Upper lobe of left lung (tissue), 6 donors: ENCODE results near the gene NR3C1. TPM values are rescaled to one million over a fixed set of nuclear protein-coding genes. Genes with fewer than 3 reads are reported as not detected.
A peak's percentile ranks its signal among the peaks of the same experiment; 100 is the strongest.

Experiments
- ATAC-seq, 2 donors: fragments of 200-7000 bp; cut with Tn5 transposase; one replicate each; pipeline ENCODE4 v1.9.1; 2022; ENCODE audit warnings: mild to moderate bottlenecking in 2 of 2, moderate library complexity in 2 of 2; ENCODE audit not compliant: low FRiP score in 2 of 2
- DNase-seq, 2 donors: peaks; one replicate each; pipeline ENCODE4 v3.0.0-alpha.2; 2019 to 2020
- H3K27ac ChIP-seq, 4 donors: fragments of 200-600 bp; sonication (generic); one replicate each; pipeline ENCODE4 v1.5.1; 2016 to 2019
- H3K27me3 ChIP-seq, 4 donors: fragments of 200-600 bp; sonication (generic); one replicate each; pipeline ENCODE4 v1.5.1; 2017 to 2019
- H3K36me3 ChIP-seq, 4 donors: fragments of 200-600 bp; sonication (generic); one replicate each; pipeline ENCODE4 v1.5.1; 2016 to 2019
- H3K4me1 ChIP-seq, 4 donors: fragments of 200-600 bp; sonication (generic); one replicate each; pipeline ENCODE4 v1.5.1; 2018 to 2019
- H3K4me3 ChIP-seq, 4 donors: fragments of 200-600 bp; sonication (generic); one replicate each; pipeline ENCODE4 v1.5.1; 2017 to 2019; ENCODE audit warnings: mild to moderate bottlenecking in 2 of 4, moderate library complexity in 1 of 4
- H3K9me3 ChIP-seq, 4 donors: fragments of 200-600 bp; sonication (generic); one replicate each; pipeline ENCODE4 v1.5.1; 2018 to 2019
- CTCF ChIP-seq, 6 experiments: fragments of 450-650 bp in 4 of 6; fragments of 200-600 bp in 2 of 6; sonication (generic) in 2 of 6; IDR thresholded peaks; one replicate each; pipeline ENCODE4 v1.5.1; 2016 to 2019; ENCODE audit warnings: antibody characterized with exemption in 6 of 6
- EP300 ChIP-seq, 4 donors: sonication (generic); formaldehyde crosslinking; IDR thresholded peaks; one replicate each; pipeline ENCODE4 v1.5.1; 2017; ENCODE audit warnings: antibody characterized with exemption in 4 of 4, control low read depth in 2 of 4
- POLR2A ChIP-seq, 4 donors: fragments of 450-650 bp; IDR thresholded peaks; one replicate each; pipeline ENCODE4 v1.5.1; 2016 to 2017; ENCODE audit warnings: antibody characterized with exemption in 4 of 4, mild to moderate bottlenecking in 2 of 4
- POLR2AphosphoS5 ChIP-seq, 2 donors: sonication (generic); formaldehyde crosslinking; IDR thresholded peaks; one replicate each; pipeline ENCODE4 v1.5.1; 2017; ENCODE audit warnings: antibody characterized with exemption in 2 of 2
- WGBS, 2 donors: methylation state at CpG; one replicate each; pipeline ENCODE4 v1.1.5; 2017 to 2018; 5-methylcytosine and 5-hydroxymethylcytosine counted together
- total RNA-seq, 6 donors: library from RNA; depleted of rRNA in 4 of 6; stranded (reverse); fragments of >200 nt in 4 of 6; gene quantifications; one replicate each; pipeline versions ENCODE4 v1.1.0 to v1.2.1, GENCODE V29; 2016 to 2021
- donor health status: DM: no; HTN: no; CAD: no; lungs with moderate emphysema.
- donor health status: DM: no; HTN: yes; CAD: no; lungs with severe emphysema.

The NR3C1 gene
- total RNA-seq, 6 donors from 2014 or later, result 44.5 to 101 (median 72.7) TPM

- Histone ChIP-seq H3K9me3 (no peaks in the 10 kb centered on the region), H3K4me1 (peaks cover 15 to 35% (median 24%) of the 10 kb centered on the region in 4 donors), H3K36me3 (no peaks in the 10 kb centered on the region), H3K27ac (peak overlapping the region in 2 of 4 donors; percentile 11 to 51), H3K4me3 (no peak overlapping the region), H3K27me3 (no peaks in the 10 kb centered on the region)
- DNase-seq (no peak), ATAC-seq (peak in 1 of 2 donors; percentile 60)
- TF ChIP-seq POLR2A (IDR thresholded peaks at IDR 0.05) (no peak), POLR2AphosphoS5 (IDR thresholded peaks at IDR 0.05) (peak in 1 of 2 donors; percentile 25)
- 69 to 74% methylated on average over 4 of the region's 4 CpGs for WGBS, 2 donors
Observed at GRCh38 chr5:143341807-143342570, 61.5 kb downstream of the NR3C1 start.

GRCh38 chr5:143340891-143341685 lies 62.4 kb downstream of the NR3C1 start:
- Histone ChIP-seq H3K4me3 (no peak overlapping the region), H3K4me1 (peaks cover 10 to 30% (median 20%) of the 10 kb centered on the region in 4 donors), H3K36me3 (no peaks in the 10 kb centered on the region), H3K27me3 (no peaks in the 10 kb centered on the region), H3K27ac (peak overlapping the region in 2 of 4 donors; percentile 2 to 51), H3K9me3 (no peaks in the 10 kb centered on the region)
- TF ChIP-seq POLR2AphosphoS5 (IDR thresholded peaks at IDR 0.05), result no peak
- TF ChIP-seq POLR2A (IDR thresholded peaks at IDR 0.05), result no peak
- no peak for TF ChIP-seq CTCF (IDR thresholded peaks at IDR 0.05)
- no peak for TF ChIP-seq EP300 (IDR thresholded peaks at IDR 0.05)
- WGBS, 2 donors, result 71 to 79% methylated on average over 3 of the region's 3 CpGs
- ATAC-seq, result no peak
- DNase-seq, result no peak

- Histone ChIP-seq H3K27me3 (no peaks in the 10 kb centered on the region), H3K36me3 (no peaks in the 10 kb centered on the region), H3K4me3 (no peak overlapping the region), H3K27ac (no peak overlapping the region), H3K9me3 (no peaks in the 10 kb centered on the region), H3K4me1 (peaks cover 8 to 26% (median 18%) of the 10 kb centered on the region in 4 donors)
- no peak for TF ChIP-seq POLR2AphosphoS5 (IDR thresholded peaks at IDR 0.05)
- TF ChIP-seq POLR2A (IDR thresholded peaks at IDR 0.05), result no peak
- no peak for TF ChIP-seq EP300 (IDR thresholded peaks at IDR 0.05)
- no peak for TF ChIP-seq CTCF (IDR thresholded peaks at IDR 0.05)
- ATAC-seq (no peak), DNase-seq (no peak)
- 95 to 96% methylated on average over 2 of the region's 2 CpGs for WGBS, 2 donors
Observed at GRCh38 chr5:143338658-143339366, 64.7 kb downstream of the NR3C1 start.

- H3K27ac ChIP-seq, result no peak overlapping the region
- TF ChIP-seq POLR2A (IDR thresholded peaks at IDR 0.05), result no peak
- no peak for TF ChIP-seq POLR2AphosphoS5 (IDR thresholded peaks at IDR 0.05)
- TF ChIP-seq CTCF (IDR thresholded peaks at IDR 0.05), result no peak
- TF ChIP-seq EP300 (IDR thresholded peaks at IDR 0.05), result no peak
- no peak overlapping the region for H3K4me3 ChIP-seq
- peaks cover 8 to 26% (median 16%) of the 10 kb centered on the region in 4 donors for H3K4me1 ChIP-seq
- no peak for DNase-seq
- ATAC-seq, result no peak
- H3K27me3 ChIP-seq, result no peaks in the 10 kb centered on the region
- no peaks in the 10 kb centered on the region for H3K9me3 ChIP-seq
- peaks cover 0 to 2% (median 0%) of the 10 kb centered on the region in 4 donors for H3K36me3 ChIP-seq
- WGBS, 2 donors, result 60 to 64% methylated on average over 3 of the region's 3 CpGs
Observed at GRCh38 chr5:143337946-143338345, 65.5 kb downstream of the NR3C1 start.

GRCh38 chr5:143336485-143336884 lies 67.0 kb downstream of the NR3C1 start:
- Histone ChIP-seq H3K4me3 (no peak overlapping the region), H3K27ac (no peak overlapping the region), H3K36me3 (peaks cover 0 to 2% (median 0%) of the 10 kb centered on the region in 4 donors), H3K9me3 (no peaks in the 10 kb centered on the region), H3K27me3 (no peaks in the 10 kb centered on the region), H3K4me1 (peaks cover 4 to 17% (median 9%) of the 10 kb centered on the region in 4 donors)
- WGBS, 2 donors, result 86 to 88% methylated on average over 6 of the region's 6 CpGs
- ATAC-seq (no peak), DNase-seq (no peak)
- TF ChIP-seq EP300 (IDR thresholded peaks at IDR 0.05) (no peak), CTCF (IDR thresholded peaks at IDR 0.05) (no peak), POLR2A (IDR thresholded peaks at IDR 0.05) (no peak), POLR2AphosphoS5 (IDR thresholded peaks at IDR 0.05) (no peak)
